ENCODE measurements around the gene SAMD4A.

DNA sequence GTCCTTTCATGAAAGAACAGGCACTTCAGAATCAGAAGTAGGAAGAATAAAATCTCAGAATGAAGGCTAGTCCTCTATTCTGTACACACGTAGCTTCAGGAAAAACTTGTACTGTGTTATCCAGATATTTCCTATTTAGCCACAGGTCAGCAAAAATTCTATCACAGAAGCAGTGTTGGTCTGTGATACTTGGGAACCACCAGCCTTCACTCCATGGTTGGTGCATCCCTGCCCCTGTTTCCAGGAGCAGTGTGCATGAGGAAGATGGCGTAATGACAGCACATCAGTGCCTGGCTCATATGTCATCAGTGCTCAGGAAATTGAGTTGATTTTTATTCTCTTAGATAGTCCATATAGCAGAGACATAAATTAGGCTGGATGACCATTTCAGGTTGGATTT, 87.7 kb downstream of the SAMD4A start:
- TF ChIP-seq FOXM1 (IDR thresholded peaks at IDR 0.05; ENCODE audit: borderline replicate concordance, low read depth) (no peak), RAD21 (IDR thresholded peaks at IDR 0.05; ENCODE audit: low read depth) (no peak), EGR1 (IDR thresholded peaks at IDR 0.05) (no peak), YY1 (IDR thresholded peaks at IDR 0.05; ENCODE audit: low read depth) (no peak), ZBTB7A (IDR thresholded peaks at IDR 0.05; ENCODE audit: low read depth) (no peak), USF1 (IDR thresholded peaks at IDR 0.05) (no peak), CREB1 (IDR thresholded peaks at IDR 0.05; ENCODE audit: low read depth) (no peak), EP300 (IDR thresholded peaks at IDR 0.05; ENCODE audit: borderline replicate concordance) (no peak)
- TF ChIP-seq, protein P1, sequence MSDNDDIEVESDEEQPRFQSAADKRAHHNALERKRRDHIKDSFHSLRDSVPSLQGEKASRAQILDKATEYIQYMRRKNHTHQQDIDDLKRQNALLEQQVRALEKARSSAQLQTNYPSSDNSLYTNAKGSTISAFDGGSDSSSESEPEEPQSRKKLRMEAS (IDR thresholded peaks at IDR 0.05): no peak

All from Ishikawa (cell line).